Neural cell (in vitro differentiated cells): Measurements from ENCODE around the gene KRT7. TPM values are rescaled to one million over a fixed set of nuclear protein-coding genes. Genes with fewer than 3 reads are reported as not detected.

Source experiments
- H2AFZ ChIP-seq: fragments of 200-600, 300-800 bp; sonication (generic), shearing (Covaris generic); 2 replicates; pipeline ENCODE4 v1.6.0; 2014; ENCODE audit warnings: low read depth, mild to moderate bottlenecking, antibody characterized with exemption, low read length, moderate library complexity
- H3F3A ChIP-seq: fragments of 200-600 bp; shearing (Covaris generic); 2 replicates; pipeline ENCODE4 v1.6.1; 2016; ENCODE audit warnings: mild to moderate bottlenecking, moderate library complexity, mixed read lengths, antibody characterized with exemption, low read length; ENCODE audit not compliant: insufficient read depth, poor library complexity, severe bottlenecking
- H3K27ac ChIP-seq: fragments of 200-600, 300-800 bp; sonication (generic), shearing (Covaris generic); 2 replicates; pipeline ENCODE4 v1.5.1; 2014; ENCODE audit warnings: mild to moderate bottlenecking, low read length, moderate library complexity
- H3K27me3 ChIP-seq: fragments of 300-800, 200-600 bp; sonication (generic), shearing (Covaris generic); 2 replicates; pipeline ENCODE4 v1.6.0; 2014; ENCODE audit warnings: mild to moderate bottlenecking, low read depth, low read length, moderate library complexity; ENCODE audit not compliant: insufficient read depth
- H3K36me3 ChIP-seq: fragments of 300-800, 200-600 bp; sonication (generic), shearing (Covaris generic); 2 replicates; pipeline ENCODE4 v1.5.1; 2014; ENCODE audit warnings: mild to moderate bottlenecking, antibody characterized with exemption, low read length, moderate library complexity; ENCODE audit not compliant: insufficient read depth
- H3K4me2 ChIP-seq: fragments of 300-800, 200-600 bp; sonication (generic), shearing (Covaris generic); 2 replicates; pipeline ENCODE4 v1.6.0; 2014; ENCODE audit warnings: mild to moderate bottlenecking, low read length
- H3K4me3 ChIP-seq: fragments of 300-800, 200-600 bp; sonication (generic), shearing (Covaris generic); 2 replicates; pipeline ENCODE4 v1.5.1; 2014; ENCODE audit warnings: mild to moderate bottlenecking, low read length, moderate library complexity
- H3K79me2 ChIP-seq: fragments of 200-600 bp; shearing (Covaris generic); replicated peaks from 2 replicates; pipeline ENCODE4 v1.6.0; 2014; ENCODE audit warnings: mild to moderate bottlenecking, low read length, moderate library complexity; ENCODE audit not compliant: insufficient read depth
- H3K9ac ChIP-seq: fragments of 300-800, 200-600 bp; sonication (generic), shearing (Covaris generic); 2 replicates; pipeline ENCODE4 v1.6.1; 2016; ENCODE audit warnings: mild to moderate bottlenecking, low read length, mixed read lengths
- H3K9me2 ChIP-seq: fragments of 200-600 bp; shearing (Covaris generic); 2 replicates; pipeline ENCODE4 v1.6.1; 2016; ENCODE audit warnings: mild to moderate bottlenecking, low read length, mixed read lengths; ENCODE audit not compliant: insufficient read depth
- H3K9me3 ChIP-seq: fragments of 200-600, 300-800 bp; sonication (generic), shearing (Covaris generic); 2 replicates; pipeline ENCODE4 v1.6.1; 2016; ENCODE audit warnings: mild to moderate bottlenecking, mixed run types, low read length, moderate library complexity, mixed read lengths
- H4K20me1 ChIP-seq: fragments of 200-600 bp; shearing (Covaris generic); 2 replicates; pipeline ENCODE4 v1.6.1; 2016; ENCODE audit warnings: mild to moderate bottlenecking, mixed run types; ENCODE audit not compliant: insufficient read depth
- EP300 ChIP-seq: fragments of 450-650 bp; conservative IDR thresholded peaks from 2 replicates; pipeline ENCODE4 v1.6.1; 2014; ENCODE audit warnings: antibody characterized with exemption, mild to moderate bottlenecking, moderate library complexity; ENCODE audit not compliant: poor library complexity, severe bottlenecking
- EZH2 ChIP-seq: fragments of 200-600, 300-800 bp; shearing (Covaris generic), sonication (generic); IDR thresholded peaks from 2 replicates; pipeline ENCODE4 v1.6.1; 2014; ENCODE audit warnings: antibody characterized with exemption, low read length, borderline replicate concordance, mild to moderate bottlenecking; ENCODE audit not compliant: insufficient read depth, poor library complexity, severe bottlenecking
- MXI1 ChIP-seq: fragments of 450-650 bp; conservative IDR thresholded peaks from 2 replicates; pipeline ENCODE4 v1.6.1; 2014; ENCODE audit warnings: antibody characterized with exemption, mild to moderate bottlenecking; ENCODE audit not compliant: poor library complexity, severe bottlenecking
- POLR2AphosphoS5 ChIP-seq: IDR thresholded peaks from 2 replicates; pipeline ENCODE4 v1.6.1; 2012
- RAD21 ChIP-seq: fragments of 450-650 bp; conservative IDR thresholded peaks from 2 replicates; pipeline ENCODE4 v1.6.1; 2014; ENCODE audit warnings: antibody characterized with exemption, mild to moderate bottlenecking, moderate library complexity
- SMC3 ChIP-seq: fragments of 450-650 bp; conservative IDR thresholded peaks from 2 replicates; pipeline ENCODE4 v1.6.1; 2014; ENCODE audit warnings: antibody characterized with exemption, mild to moderate bottlenecking, moderate library complexity; ENCODE audit not compliant: poor library complexity
- TAF1 ChIP-seq: IDR thresholded peaks from 2 replicates; pipeline ENCODE4 v1.6.1; 2012; ENCODE audit warnings: low read depth
- polyA plus RNA-seq: library from polyadenylated mRNA; depleted of rRNA; stranded (reverse); fragments of >200 nt; gene quantifications from 2 replicates; pipeline ENCODE4 v1.2.3, GENCODE V29; 2014
- TF ChIP-seq, protein P1 (sequence below): IDR thresholded peaks from 2 replicates; pipeline ENCODE4 v1.6.1; 2012; ENCODE audit warnings: borderline replicate concordance
- TF ChIP-seq, protein P2 (sequence below): fragments of 450-650 bp; IDR thresholded peaks from 2 replicates; pipeline ENCODE4 v1.5.1; 2014; ENCODE audit warnings: antibody characterized with exemption, mild to moderate bottlenecking, moderate library complexity; ENCODE audit not compliant: poor library complexity, severe bottlenecking

Gene KRT7
- polyA plus RNA-seq, 1 donor from 2014 or later, result not detected

- H3K27me3 ChIP-seq, result peaks cover 32% of the 10 kb centered on the region
These were observed 19.8 kb downstream of the KRT7 start for GRCh38 chr12:52252728-52253343.

DNA sequence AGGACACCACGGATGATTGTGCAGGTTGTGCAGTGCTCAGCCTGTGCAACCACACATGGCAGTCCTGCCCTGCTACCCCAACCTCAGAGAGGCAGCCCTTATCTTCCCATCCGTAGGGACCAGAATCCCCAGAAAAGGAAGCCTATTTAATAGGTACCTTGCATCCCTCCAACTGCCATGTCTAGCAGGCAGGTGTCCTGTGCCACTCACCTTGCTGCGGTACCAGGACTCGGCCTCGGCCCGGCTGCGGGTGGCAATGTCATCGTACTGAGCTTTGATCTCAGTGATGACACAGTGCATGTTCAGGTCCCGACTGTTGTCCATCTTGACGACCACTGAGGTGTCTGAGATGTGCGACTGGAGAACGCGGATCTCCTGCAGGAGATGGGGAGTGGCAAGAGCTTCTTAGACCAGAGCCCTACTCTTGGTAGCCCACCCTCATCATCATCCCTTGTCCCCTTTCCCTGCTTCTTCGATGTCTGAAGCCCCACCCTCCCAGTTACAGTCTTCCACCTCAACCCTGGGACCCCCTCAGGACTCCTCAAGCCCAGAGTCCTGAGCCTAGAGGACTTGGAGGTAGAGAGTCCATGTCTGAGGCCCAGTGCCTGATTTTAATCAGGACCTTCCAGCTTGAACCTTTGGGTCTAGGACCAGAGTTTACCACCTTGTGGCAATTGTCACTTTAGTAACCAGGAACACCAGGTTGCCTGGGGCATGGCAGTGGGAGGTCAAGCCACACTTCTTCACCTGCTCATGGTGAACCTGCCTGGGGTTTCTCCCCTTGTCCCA lies 20.5 kb downstream of the KRT7 start:
- Histone ChIP-seq H3K4me2 (no peak overlapping the region), H3K4me3 (no peak overlapping the region), H3K79me2 (no peaks in the 10 kb centered on the region), H3K27me3 (peaks cover 39% of the 10 kb centered on the region), H3K27ac (no peak overlapping the region), H2AFZ (no peak overlapping the region), H3K9ac (no peak overlapping the region), H3K36me3 (no peaks in the 10 kb centered on the region), H4K20me1 (no peaks in the 10 kb centered on the region), H3F3A (no peaks in the 10 kb centered on the region), H3K9me2 (no peaks in the 10 kb centered on the region), H3K9me3 (no peaks in the 10 kb centered on the region)
- no peak for TF ChIP-seq MXI1
- TF ChIP-seq, protein P1, sequence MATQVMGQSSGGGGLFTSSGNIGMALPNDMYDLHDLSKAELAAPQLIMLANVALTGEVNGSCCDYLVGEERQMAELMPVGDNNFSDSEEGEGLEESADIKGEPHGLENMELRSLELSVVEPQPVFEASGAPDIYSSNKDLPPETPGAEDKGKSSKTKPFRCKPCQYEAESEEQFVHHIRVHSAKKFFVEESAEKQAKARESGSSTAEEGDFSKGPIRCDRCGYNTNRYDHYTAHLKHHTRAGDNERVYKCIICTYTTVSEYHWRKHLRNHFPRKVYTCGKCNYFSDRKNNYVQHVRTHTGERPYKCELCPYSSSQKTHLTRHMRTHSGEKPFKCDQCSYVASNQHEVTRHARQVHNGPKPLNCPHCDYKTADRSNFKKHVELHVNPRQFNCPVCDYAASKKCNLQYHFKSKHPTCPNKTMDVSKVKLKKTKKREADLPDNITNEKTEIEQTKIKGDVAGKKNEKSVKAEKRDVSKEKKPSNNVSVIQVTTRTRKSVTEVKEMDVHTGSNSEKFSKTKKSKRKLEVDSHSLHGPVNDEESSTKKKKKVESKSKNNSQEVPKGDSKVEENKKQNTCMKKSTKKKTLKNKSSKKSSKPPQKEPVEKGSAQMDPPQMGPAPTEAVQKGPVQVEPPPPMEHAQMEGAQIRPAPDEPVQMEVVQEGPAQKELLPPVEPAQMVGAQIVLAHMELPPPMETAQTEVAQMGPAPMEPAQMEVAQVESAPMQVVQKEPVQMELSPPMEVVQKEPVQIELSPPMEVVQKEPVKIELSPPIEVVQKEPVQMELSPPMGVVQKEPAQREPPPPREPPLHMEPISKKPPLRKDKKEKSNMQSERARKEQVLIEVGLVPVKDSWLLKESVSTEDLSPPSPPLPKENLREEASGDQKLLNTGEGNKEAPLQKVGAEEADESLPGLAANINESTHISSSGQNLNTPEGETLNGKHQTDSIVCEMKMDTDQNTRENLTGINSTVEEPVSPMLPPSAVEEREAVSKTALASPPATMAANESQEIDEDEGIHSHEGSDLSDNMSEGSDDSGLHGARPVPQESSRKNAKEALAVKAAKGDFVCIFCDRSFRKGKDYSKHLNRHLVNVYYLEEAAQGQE, result no peak
- no peak for TF ChIP-seq RAD21
- no peak for TF ChIP-seq SMC3
- TF ChIP-seq POLR2AphosphoS5, result no peak
- TF ChIP-seq TAF1, result no peak
- TF ChIP-seq EP300, result no peak
- TF ChIP-seq EZH2, result no peak

More at GRCh38 chr12:52252728-52253343, 19.8 kb downstream of the KRT7 start:
- H3K9me2 ChIP-seq, result no peaks in the 10 kb centered on the region
- H3K4me3 ChIP-seq, result no peak overlapping the region
- no peak overlapping the region for H3K9ac ChIP-seq
- H2AFZ ChIP-seq, result no peak overlapping the region
- no peak overlapping the region for H3K27ac ChIP-seq
- H3F3A ChIP-seq, result no peaks in the 10 kb centered on the region
- no peak overlapping the region for H3K4me2 ChIP-seq
- H3K9me3 ChIP-seq, result no peaks in the 10 kb centered on the region
- no peaks in the 10 kb centered on the region for H3K79me2 ChIP-seq
- H4K20me1 ChIP-seq, result no peaks in the 10 kb centered on the region
- TF ChIP-seq MXI1, result no peak
- TF ChIP-seq, protein P2, sequence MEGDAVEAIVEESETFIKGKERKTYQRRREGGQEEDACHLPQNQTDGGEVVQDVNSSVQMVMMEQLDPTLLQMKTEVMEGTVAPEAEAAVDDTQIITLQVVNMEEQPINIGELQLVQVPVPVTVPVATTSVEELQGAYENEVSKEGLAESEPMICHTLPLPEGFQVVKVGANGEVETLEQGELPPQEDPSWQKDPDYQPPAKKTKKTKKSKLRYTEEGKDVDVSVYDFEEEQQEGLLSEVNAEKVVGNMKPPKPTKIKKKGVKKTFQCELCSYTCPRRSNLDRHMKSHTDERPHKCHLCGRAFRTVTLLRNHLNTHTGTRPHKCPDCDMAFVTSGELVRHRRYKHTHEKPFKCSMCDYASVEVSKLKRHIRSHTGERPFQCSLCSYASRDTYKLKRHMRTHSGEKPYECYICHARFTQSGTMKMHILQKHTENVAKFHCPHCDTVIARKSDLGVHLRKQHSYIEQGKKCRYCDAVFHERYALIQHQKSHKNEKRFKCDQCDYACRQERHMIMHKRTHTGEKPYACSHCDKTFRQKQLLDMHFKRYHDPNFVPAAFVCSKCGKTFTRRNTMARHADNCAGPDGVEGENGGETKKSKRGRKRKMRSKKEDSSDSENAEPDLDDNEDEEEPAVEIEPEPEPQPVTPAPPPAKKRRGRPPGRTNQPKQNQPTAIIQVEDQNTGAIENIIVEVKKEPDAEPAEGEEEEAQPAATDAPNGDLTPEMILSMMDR, result no peak
- no peak for TF ChIP-seq POLR2AphosphoS5
- no peak for TF ChIP-seq EP300
- no peak for TF ChIP-seq SMC3
- TF ChIP-seq RAD21, result no peak
- TF ChIP-seq, protein P1, result no peak
- no peak for TF ChIP-seq TAF1
- no peak for TF ChIP-seq EZH2
- H3K36me3 ChIP-seq, result no peaks in the 10 kb centered on the region
